DMS114 treated with DMSO at 0.1 percent for 48 hours (cell line): ENCODE data around the gene FBXL20.
"Not testable (repeated sequence)": the region's sequence is repeated elsewhere in the genome, so short reads cannot be mapped to it uniquely, and the experiment has no call there.

ENCODE experiments used
- DNase-seq: peaks from one replicate; lab custom pipeline; 2025; ENCODE audit not compliant: unreplicated experiment; lab: John Stamatoyannopoulos, UW

The FBXL20 gene

DNA sequence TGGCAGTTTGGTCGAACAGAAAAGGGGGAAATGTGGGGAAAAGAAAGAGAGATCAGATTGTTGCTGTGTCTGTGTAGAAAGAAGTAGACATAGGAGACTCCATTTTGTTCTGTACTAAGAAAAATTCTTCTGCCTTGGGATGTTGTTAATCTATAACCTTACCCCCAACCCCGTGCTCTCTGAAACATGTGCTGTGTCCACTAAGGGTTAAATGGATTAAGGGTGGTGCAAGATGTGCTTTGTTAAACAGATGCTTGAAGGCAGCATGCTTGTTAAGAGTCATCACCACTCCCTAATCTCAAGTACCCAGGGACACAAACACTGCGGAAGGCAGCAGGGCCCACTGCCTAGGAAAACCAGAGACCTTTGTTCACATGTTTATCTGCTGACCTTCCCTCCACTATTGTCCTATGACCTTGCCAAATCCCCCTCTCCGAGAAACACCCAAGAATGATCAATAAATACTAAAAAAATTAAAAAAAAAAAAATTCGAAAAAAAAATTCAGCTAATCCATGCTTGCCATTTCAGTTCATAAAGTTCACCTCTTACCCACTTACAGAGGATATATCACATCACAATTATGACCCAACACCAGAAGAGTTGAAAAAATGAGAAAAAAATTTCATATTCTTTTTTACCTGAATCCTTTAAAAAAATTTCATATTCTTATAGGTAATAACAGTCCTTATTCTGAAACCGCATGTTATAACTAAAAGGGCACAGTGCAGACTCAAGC lies 67.2 kb downstream of the FBXL20 start:
- DNase-seq = not testable (repeated sequence)

DNA sequence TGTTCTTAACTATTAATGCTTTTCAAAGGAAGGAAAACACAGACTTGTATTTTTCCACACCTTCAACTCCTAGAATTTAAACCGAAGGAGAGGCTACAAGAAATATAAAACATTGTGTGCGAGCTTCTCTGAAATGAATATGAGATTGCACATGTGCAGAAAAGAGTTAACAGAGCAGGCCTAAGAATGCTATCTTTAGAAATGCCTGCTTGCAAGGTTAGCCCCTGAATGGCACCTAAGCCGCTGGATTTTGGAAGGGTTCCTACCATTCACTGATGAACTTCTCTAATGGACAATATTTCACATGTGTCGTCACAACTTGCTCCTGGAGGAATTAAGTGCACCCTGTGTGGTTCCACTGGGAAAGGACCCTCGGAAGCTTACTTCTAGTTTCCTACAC lies 69.3 kb downstream of the FBXL20 start:
- no peak for DNase-seq

DNA sequence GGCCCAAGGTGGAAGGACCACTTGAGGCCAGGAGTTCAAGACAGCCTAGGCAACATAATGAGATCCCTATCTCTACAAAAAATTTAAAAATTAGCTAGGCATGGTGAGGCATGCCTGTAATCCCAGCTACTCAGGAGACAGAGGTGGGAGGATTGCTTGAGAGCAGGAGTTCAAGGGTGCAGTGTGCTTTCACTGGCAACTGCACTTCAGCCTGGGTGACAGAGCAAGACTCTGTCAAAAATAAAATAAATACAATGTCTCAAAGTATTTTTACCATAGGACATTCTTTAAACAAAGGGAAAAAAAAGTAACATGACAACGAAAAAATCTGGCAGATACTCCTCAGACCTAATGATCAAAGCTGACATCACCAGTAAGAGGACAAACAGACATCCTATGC lies 72.6 kb downstream of the FBXL20 start:
- no peak for DNase-seq

DNA sequence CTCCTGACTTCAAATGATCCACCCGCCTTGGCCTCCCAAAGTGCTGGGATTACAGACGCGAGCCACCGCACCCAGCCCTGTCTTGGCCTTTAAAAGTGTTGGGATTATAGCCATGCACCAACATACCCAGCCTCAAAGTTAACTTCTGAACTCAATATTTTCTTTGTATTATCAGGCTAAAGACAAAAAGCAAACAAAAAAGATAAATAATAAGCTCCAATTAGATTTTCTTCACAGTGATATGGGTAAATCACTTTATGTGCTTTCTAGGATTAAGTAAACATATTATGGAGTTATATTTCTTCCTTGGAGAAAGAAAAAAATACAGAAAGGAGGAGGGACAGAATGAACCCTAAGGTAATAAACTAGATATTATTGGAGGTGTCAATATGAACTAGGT lies 74.3 kb downstream of the FBXL20 start:
- DNase-seq = no peak

DNA sequence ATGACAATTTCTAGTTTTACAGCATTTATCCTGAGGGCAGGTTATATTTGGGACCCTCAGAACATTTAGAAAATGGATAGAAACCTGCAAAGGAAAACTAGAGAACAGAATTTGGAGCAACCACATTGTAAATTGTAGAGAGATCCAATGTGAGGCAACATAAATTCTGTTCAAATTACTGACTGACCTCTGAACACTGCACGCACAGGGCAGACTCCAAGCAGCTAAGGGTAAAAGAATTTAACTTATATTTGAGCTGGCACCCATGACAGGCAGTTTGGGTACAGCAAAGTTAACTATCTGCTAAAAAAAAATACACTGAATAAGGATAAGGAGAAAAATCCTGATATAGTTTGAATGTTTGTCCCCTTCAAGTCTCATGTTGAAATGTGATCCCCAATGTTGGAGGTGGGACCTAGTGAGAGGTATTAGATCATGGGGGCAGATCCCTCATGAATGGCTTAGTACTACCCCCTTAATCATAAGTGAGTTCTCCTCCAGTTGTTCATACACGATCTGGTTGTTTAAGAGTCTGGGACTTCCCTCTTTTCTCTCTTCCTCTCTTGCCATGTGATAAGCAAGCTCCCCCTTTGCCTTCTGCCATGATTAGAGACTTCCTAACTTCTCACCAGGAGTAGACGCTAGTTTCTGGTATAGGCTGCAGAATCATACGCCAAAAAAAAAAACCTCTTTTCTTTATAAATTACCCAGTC lies 75.7 kb downstream of the FBXL20 start:
- DNase-seq = no peak

DNA sequence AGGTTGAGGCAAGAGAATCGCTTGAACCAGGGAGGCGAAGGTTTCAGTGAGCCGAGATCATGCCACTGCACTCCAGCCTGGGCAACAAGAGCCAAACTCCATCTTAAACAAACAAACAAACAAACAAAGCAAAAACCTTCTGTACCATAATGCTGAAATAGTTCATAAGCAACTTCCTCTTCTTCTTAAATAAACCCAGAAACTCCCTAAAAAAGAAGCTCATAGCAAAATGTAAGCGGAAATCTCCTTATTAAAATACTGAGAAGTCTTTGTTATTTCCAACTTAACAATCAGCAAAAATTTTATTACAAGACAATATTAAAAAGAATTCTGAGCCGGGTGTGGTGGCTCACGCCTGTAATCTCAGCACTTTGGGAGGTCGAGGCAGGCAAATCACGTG lies 82.8 kb downstream of the FBXL20 start:
- no peak for DNase-seq

DNA sequence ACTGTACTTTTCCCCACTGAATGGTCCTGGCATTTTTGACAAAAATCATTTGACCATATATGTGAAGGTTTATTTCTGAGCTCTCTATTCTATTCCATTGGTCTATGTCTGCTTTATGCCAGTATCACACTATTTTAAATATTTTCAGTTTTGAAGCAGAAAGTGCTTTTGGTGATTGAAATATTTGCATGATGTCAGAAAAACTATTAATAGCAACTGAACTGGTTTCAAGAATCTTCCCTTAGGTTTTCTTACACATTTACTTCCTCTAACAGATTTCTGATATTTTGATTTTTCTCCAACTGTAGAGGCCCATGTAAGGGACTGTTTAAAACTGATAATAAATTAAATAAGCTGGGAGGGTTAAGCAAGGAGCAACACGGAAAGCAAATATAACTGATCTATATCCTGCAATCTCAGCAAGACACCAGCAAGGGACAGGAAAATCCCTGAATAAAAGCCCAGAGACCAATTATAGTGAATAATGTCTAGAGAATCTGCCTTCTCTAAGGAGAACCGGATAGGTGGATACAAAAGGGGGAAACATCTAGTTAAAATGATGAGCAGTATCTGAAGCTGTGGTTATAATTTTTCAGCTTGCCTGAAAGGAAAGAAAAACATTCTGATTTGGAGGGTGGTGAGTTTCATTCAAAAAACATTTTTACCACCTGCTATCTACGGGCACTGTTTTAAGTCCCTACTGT lies 94.8 kb downstream of the FBXL20 start:
- DNase-seq = no peak

DNA sequence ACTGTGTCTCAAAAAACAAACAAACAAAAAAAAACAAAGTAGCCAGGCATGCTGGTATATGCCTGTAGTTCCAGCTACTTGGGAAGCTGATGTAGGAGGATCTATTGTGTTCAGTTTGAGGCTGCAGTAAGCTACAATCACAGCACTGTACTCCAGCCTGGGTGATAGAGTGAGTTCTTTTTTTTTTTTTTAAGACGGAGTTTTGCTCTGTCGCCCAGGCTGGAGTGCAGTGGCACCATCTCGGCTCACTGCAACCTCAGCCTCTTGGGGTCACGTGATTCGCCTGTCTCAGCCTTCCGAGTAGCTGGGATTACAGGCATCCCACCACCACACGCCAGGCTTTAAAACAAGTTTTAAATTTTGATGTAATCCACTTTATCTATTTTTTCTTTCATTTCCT lies 95.4 kb downstream of the FBXL20 start:
- DNase-seq = no peak

DNA sequence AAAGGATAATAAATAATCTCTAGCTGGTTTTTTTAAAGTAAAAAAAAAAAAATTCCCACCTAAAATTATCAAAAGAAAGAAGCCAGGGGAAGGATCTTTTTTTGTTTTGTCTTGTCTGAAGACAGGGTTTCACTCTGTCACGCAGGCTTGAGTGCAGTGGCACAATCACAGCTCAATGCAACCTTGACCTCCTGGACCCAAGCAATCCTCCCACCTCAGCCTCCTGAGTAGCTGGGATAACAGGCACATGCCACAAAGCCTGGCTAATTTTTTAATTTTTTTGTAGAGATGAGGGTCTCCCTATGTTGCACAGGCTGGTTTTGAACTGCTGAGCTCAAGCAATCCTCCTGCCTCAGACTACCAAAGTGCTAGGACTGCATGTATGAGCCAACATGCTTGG lies 97.2 kb downstream of the FBXL20 start:
- no peak for DNase-seq

DNA sequence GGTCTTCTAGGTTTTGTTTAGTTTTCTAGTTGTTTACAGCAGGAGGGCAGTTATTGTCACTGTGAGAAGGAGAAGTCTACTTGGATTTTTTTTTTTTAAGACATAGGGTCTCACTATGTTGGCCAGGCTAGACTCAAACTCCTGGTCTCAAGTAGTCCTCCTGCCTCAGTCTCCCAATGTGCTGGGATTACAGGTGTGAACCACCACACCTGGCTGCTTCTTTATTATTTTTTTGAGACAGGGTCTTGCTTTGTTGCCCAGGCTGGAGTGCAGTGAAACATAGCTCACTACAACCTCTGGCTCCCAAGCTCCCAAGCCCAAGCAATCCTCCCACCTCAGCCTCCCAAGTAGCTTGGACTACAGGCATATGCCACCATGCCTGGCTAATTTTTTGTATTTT lies 107.4 kb downstream of the FBXL20 start:
- DNase-seq = no peak

DNA sequence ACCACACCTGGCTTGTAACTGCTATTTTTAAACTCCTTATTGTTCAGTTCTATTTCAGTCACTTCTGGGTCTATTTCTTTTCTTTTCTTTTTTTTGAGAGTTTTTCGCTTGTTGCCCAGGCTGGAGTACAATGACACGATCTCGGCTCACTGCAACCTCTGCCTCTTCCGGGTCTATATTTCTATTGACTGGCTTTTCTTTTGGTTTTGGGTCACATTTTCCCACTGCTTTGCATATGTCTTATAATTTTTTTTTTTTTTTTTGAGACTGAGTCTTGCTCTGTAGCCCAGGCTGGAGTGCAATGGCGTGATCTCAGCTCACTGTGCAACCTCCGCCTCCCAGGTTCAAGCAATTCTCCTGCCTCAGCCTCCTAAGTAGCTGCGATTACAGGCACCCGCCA lies 108.9 kb downstream of the FBXL20 start:
- not testable (repeated sequence) for DNase-seq

DNA sequence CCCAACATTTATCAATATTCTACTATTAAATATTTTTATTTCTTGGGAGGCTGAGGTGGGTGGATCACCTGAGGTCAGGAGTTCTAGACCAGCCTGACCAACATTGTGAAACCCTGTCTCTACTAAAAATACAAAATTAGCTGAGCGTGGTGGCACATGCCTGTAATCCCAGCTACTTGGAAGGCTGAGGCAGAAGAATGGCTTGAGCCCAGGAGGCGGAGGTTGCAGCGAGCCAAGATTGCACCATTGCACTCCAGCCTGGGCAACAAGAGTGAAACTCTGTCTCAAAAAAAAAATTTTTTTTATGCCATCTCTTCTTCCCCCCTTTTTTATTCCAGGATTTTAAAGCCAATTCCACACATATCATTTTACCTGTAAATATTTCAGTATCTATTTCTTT lies 114.9 kb downstream of the FBXL20 start:
- not testable (repeated sequence) for DNase-seq

DNA sequence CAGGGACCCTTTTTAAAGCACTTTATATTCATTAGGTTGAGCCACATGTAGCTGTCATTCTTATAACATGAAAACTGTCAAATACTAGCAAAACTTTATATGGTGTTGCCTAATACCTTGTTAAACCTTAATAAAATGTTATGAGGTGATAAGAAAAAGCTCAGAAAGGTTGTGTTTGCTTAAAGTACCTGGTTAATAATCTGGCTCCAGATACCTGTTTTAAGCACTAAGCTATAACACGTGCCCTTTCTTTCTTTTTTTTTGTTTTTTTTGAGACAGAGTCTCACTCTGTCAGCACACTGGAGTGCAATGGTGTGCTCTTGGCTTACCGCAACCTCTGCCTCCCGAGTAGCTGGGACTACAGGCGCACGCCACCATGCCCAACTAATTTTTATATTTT lies 116.7 kb downstream of the FBXL20 start:
- no peak for DNase-seq

DNA sequence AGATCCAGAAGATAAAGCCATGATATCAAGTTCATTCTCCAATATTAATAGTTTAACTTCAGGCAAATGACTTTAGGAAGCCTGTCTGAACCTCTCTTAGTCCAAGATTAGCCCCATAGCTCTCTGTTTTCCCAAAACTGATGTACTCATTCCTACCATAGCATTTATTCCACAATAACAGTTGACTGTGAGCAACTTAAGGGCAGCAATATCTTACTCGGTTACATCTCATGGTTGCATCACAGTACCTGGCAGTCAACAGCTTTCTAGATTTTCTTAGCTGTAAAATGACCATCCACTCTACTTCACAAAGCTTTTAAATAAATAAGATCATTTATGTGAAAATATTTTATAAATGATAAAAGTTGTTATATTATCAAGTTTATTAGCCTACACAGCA lies 117.5 kb downstream of the FBXL20 start:
- no peak for DNase-seq

DNA sequence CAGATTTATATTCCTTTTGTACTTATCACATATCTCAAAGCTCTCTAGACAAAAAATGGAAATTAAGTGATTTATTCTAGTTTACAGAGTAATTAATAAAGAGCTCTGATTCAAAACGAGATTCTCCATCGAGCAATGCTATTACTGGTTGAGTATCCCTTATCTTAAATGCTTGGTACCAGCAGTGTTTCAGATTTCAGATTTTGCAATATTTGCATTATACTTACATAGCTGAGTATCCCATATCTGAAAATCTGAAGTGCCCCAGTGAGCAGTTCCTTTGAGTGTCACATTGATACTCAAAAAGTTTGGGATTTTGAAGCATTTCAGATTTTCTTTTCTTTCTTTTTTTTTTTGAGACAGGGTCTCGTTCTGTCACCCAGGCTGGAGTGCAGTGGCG lies 118.3 kb downstream of the FBXL20 start:
- DNase-seq = no peak

DNA sequence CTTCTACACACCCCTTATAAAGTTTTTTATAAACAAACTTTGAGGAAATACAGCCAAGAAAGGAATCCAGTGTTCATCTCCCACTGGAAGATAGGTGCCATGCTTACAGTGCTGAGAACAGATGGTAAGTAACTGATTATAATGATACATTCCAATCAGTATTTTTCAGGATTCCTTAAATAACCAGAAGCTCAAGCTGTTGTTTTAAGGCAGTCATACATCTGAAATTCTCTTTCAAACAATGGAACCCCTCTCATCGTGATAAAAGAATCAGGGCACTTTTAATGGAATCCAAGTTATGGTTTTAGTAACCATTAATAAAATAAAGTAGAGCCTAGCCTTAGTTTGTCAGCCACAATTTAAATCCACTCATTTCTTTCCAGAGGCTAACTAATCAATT lies 119.6 kb downstream of the FBXL20 start:
- DNase-seq = no peak

DNA sequence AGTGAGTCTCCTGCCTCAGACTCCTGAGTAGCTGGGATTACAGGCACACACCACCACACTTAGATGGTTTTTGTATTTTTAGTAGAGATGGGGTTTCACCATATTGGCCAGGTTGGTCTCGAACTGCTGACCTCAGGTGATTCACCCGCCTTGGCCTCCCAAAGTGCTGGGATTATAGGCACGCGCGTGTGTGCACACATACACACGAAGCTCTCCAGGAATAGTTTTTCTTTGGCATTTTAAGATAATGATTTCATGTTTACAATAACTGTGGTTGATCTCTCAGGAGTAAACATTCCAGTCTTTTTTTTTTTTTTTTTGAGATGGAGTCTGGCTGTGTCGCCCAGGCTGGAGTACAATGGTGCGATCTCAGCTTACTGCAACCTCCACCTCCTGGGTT lies 123.2 kb downstream of the FBXL20 start:
- not testable (repeated sequence) for DNase-seq

DNA sequence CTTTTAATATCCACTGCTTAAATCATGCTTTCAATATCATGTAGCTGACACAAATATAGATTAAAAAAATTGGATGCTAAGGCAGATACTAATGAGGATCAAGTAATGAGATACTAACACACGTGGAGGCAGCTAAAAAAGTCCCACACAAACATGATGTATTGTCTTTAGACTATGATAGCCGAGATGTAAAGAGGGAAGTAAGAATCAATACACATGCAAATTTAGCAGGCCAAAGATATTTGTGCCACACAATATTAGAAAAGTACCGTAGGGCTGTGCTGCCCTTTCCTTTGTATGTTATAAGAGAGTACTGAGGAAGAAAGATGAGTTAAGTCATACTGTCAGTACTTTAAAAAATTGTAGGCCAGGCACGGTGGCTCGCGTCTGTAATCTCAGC lies 124.3 kb downstream of the FBXL20 start:
- no peak for DNase-seq

DNA sequence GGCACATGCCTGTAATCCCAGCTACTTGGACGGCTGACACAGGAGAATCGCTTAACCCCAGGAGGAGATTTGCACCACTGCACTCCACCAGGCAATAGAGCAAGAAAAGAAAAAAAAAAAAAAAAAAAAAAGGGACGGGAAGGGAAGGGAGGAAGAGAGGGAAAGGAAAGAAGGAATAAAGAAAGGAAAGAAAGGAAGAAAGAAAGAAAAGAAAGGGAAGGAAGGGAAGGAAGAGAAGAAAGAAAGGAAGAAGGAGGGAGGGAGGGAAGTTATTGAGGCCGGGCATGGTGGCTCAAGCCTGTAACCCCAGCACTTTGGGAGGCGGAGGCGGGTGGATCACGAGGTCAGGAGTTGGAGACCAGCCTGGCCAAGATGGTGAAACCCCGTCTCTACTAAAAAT lies 125.3 kb downstream of the FBXL20 start:
- DNase-seq = no peak

DNA sequence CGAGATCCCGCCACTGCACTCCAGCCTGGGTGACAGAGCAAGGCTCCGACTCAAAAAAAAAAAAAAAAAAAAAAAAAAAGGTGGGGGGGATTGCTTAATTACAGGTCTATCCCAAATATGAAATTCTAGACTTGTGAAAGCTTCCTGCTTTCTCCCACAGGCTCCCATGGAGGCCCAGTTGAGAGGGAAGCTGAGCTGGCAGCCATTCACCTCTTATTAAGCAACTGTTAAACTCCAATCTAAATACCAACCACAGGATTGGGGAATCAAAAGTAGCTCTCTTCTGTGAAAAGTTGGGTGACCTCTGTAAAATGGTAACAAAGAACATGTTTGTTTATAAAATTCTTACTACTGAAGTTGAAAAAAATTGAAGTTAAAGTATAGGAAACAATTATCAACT lies 129.9 kb downstream of the FBXL20 start:
- no peak for DNase-seq

DNA sequence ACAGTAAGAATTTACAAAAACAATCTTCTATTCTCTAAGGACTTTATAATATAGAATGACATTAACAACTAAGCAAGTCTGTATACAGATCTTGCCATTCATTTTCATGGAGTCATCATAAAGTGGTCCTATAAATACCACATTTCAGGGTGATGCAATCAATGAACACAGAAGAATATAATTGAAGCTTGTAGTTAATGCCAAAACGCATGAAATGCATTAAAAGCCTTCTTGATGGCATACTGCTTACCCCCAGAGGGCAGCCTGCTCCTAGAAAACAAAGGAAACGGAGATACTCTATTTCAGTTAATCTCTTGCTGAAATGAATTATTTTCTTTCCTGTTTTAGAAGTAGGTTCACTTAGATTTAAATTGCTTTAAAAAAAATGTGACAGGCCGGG lies 130.5 kb downstream of the FBXL20 start:
- peak; percentile 12 for DNase-seq

DNA sequence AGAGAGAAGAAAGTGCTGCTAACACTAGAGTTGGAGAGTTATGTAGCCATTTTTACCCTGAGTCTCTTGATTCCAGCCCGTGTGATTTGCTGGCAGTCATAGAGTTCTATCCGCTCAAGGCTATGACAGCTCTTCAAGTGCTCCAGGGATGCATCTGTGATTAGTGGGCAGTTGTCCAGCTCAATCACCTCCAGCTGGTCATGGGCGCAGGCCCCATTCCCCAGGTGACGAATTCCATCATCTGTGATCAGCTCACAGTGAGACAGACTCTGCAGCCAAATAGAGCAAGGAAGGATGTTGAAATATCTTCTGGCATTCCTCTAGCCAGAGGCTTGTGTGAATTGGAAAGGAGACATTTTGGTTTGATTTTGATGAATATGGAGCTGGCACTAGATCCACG lies 137.3 kb downstream of the FBXL20 start:
- no peak for DNase-seq
